Progenitor cell of endocrine pancreas (in vitro differentiated cells): ENCODE data around the gene ASPN. TPM values are rescaled to one million over a fixed set of nuclear protein-coding genes. Genes with fewer than 3 reads are reported as not detected.

Source experiments
- DNase-seq: peaks from one replicate; pipeline ENCODE4 v3.0.0; 2021; ENCODE audit warnings: low spot score; ENCODE audit not compliant: unreplicated experiment
- H3K27ac Mint-ChIP-seq: 2 replicates; pipeline ENCODE4 v1.8.0; 2021; ENCODE audit warnings: mild to moderate bottlenecking, moderate library complexity, mixed read lengths
- H3K27me3 Mint-ChIP-seq: 2 replicates; pipeline ENCODE4 v1.8.0; 2021; ENCODE audit warnings: mixed read lengths
- H3K36me3 Mint-ChIP-seq: 2 replicates; pipeline ENCODE4 v1.8.0; 2022; ENCODE audit warnings: mixed read lengths; ENCODE audit not compliant: insufficient read depth
- H3K4me1 Mint-ChIP-seq: 2 replicates; pipeline ENCODE4 v1.8.0; 2021; ENCODE audit warnings: low read depth, mixed read lengths
- H3K4me3 Mint-ChIP-seq: 2 replicates; pipeline ENCODE4 v1.8.0; 2021; ENCODE audit warnings: low read depth, mild to moderate bottlenecking, moderate library complexity, mixed read lengths
- H3K9me3 Mint-ChIP-seq: 2 replicates; pipeline ENCODE4 v1.8.0; 2021; ENCODE audit warnings: low read depth, mixed read lengths
- CTCF ChIP-seq: fragments of 200-600 bp; sonication (generic); IDR thresholded peaks from one replicate; pipeline ENCODE4 v1.5.0; 2021; ENCODE audit warnings: antibody characterized with exemption, mild to moderate bottlenecking; ENCODE audit not compliant: unreplicated experiment
- total RNA-seq: library from RNA; stranded (reverse); gene quantifications from 2 replicates; pipeline ENCODE4 v1.2.1, GENCODE V29; 2021

Gene ASPN
- total RNA-seq, 1 donor from 2014 or later: not detected

GRCh38 chr9:92500725-92501124 lies 18.4 kb upstream of the ASPN start:
- Mint-ChIP-seq H3K36me3 (no peaks in the 10 kb centered on the region), H3K9me3 (no peaks in the 10 kb centered on the region), H3K27ac (no peak overlapping the region), H3K4me1 (no peaks in the 10 kb centered on the region), H3K27me3 (no peaks in the 10 kb centered on the region), H3K4me3 (no peak overlapping the region)
- DNase-seq: no peak
- TF ChIP-seq CTCF: no peak

GRCh38 chr9:92499701-92500100 lies 17.4 kb upstream of the ASPN start:
- no peaks in the 10 kb centered on the region for H3K4me1 Mint-ChIP-seq
- H3K36me3 Mint-ChIP-seq: no peaks in the 10 kb centered on the region
- TF ChIP-seq CTCF: no peak
- H3K9me3 Mint-ChIP-seq: no peaks in the 10 kb centered on the region
- H3K4me3 Mint-ChIP-seq: no peak overlapping the region
- DNase-seq: no peak
- H3K27me3 Mint-ChIP-seq: no peaks in the 10 kb centered on the region
- no peak overlapping the region for H3K27ac Mint-ChIP-seq

GRCh38 chr9:92496396-92497176 lies 14.3 kb upstream of the ASPN start:
- Mint-ChIP-seq H3K27me3 (no peaks in the 10 kb centered on the region), H3K4me3 (no peak overlapping the region), H3K27ac (no peak overlapping the region), H3K4me1 (peaks cover 2% of the 10 kb centered on the region), H3K36me3 (no peaks in the 10 kb centered on the region), H3K9me3 (no peaks in the 10 kb centered on the region)
- DNase-seq: no peak
- no peak for TF ChIP-seq CTCF

GRCh38 chr9:92494856-92495255 lies 12.6 kb upstream of the ASPN start:
- no peak for DNase-seq
- Mint-ChIP-seq H3K9me3 (no peaks in the 10 kb centered on the region), H3K4me1 (peaks cover 2% of the 10 kb centered on the region), H3K36me3 (no peaks in the 10 kb centered on the region), H3K4me3 (no peak overlapping the region), H3K27ac (no peak overlapping the region), H3K27me3 (no peaks in the 10 kb centered on the region)
- no peak for TF ChIP-seq CTCF

GRCh38 chr9:92493749-92494387 lies 11.6 kb upstream of the ASPN start:
- Mint-ChIP-seq H3K27ac (no peak overlapping the region), H3K4me3 (no peak overlapping the region), H3K36me3 (no peaks in the 10 kb centered on the region), H3K4me1 (peaks cover 2% of the 10 kb centered on the region), H3K9me3 (no peaks in the 10 kb centered on the region), H3K27me3 (no peaks in the 10 kb centered on the region)
- TF ChIP-seq CTCF: no peak
- DNase-seq: no peak
